BJ (cell line): ENCODE data around the gene PABPC3. TPM values are rescaled to one million over a fixed set of nuclear protein-coding genes. Genes with fewer than 3 reads are reported as not detected.

Source experiments
- CTCF ChIA-PET: fragments of 350-600 bp; formaldehyde crosslinking; extraction: SDS; loops from one replicate; lab custom pipeline; 2021; ENCODE audit warnings: antibody characterized with exemption, inconsistent platforms; lab: Yijun Ruan, JAX
- POLR2A ChIA-PET: fragments of 300-600 bp; sonication (Branson Sonifier 250); formaldehyde crosslinking; extraction: SDS; loops from one replicate; lab custom pipeline; 2021; ENCODE audit warnings: antibody characterized with exemption; lab: Charles Lee
- DNase-seq: peaks from one replicate; pipeline ENCODE4 v3.0.0-alpha.2; 2011; ENCODE audit warnings: low read depth
- H3K27me3 ChIP-seq: 2 replicates; pipeline ENCODE4 v1.6.0; 2011; ENCODE audit warnings: low read length; ENCODE audit not compliant: control insufficient read depth, insufficient read depth
- H3K36me3 ChIP-seq: 2 replicates; pipeline ENCODE4 v1.5.1; 2011; ENCODE audit warnings: low read length; ENCODE audit not compliant: control insufficient read depth, insufficient read depth
- H3K4me3 ChIP-seq: 2 replicates; pipeline ENCODE4 v1.5.1; 2011; ENCODE audit warnings: low read depth, mild to moderate bottlenecking, control low read depth, low read length
- CTCF ChIP-seq: IDR thresholded peaks from 2 replicates; pipeline ENCODE4 v1.5.1; 2011; ENCODE audit warnings: low read depth, mild to moderate bottlenecking, control low read depth, inconsistent platforms, low read length, moderate library complexity; ENCODE audit not compliant: insufficient read depth
- polyA minus RNA-seq: library from RNA; depleted of rRNA, polyadenylated mRNA; stranded (reverse); fragments of >200 nt; gene quantifications from 2 replicates; pipeline ENCODE4 v1.2.3, GENCODE V29; 2011; rRNA and poly(A)+ RNA removed
- polyA plus RNA-seq: library from polyadenylated mRNA; depleted of rRNA; stranded (reverse); fragments of >200 nt; gene quantifications from 2 replicates; pipeline ENCODE4 v1.2.3, GENCODE V29; 2011; rRNA removed

The PABPC3 gene
- polyA plus RNA-seq: 0.16 TPM in 1 of 2 replicates, not detected in the other
- polyA minus RNA-seq: 0.10 TPM in 1 of 2 replicates, not detected in the other

GRCh38 chr13:25095851-25096453, at the start of gene PABPC3:
Gene PABPC3 (plus strand): TSS chr13:25096136. CDS start chr13:25096199, 63 bp downstream.
- Histone ChIP-seq H3K36me3 (no peaks in the 10 kb centered on the region), H3K27me3 (no peaks in the 10 kb centered on the region; the same call in 1 of the 2 replicates), H3K4me3 (peak within 1 kb of the TSS; percentile 31)
- CTCF ChIA-PET: interaction anchor here (1.3 to 2.9 kb wide), 2 partner anchors 12 to 18 kb away, joined by 3 to 10 read pairs; no protein-coding TSS in a partner anchor
- POLR2A ChIA-PET: no interaction called here
- no peak for DNase-seq
- no peak for TF ChIP-seq CTCF

- peaks cover 12% of the 10 kb centered on the region for H3K27me3 ChIP-seq
- H3K36me3 ChIP-seq: no peaks in the 10 kb centered on the region
- no peak for DNase-seq
- ChIA-PET CTCF (interaction anchor here (1.0 kb wide), 1 partner anchor 42 kb away, joined by 3 read pairs; no protein-coding TSS in a partner anchor), POLR2A (no interaction called here)
- no peak for TF ChIP-seq CTCF
- no peak overlapping the region; the same call in 1 of the 2 replicates for H3K4me3 ChIP-seq
These were observed 49.5 kb upstream of the PABPC3 start for GRCh38 chr13:25046274-25046984.

GRCh38 chr13:25046985-25047511, 48.9 kb upstream of the PABPC3 start:
- no peaks in the 10 kb centered on the region for H3K36me3 ChIP-seq
- ChIA-PET CTCF (interaction anchor here (1.0 kb wide), 1 partner anchor 42 kb away, joined by 3 read pairs; no protein-coding TSS in a partner anchor), POLR2A (no interaction called here)
- H3K27me3 ChIP-seq: peaks cover 10% of the 10 kb centered on the region
- DNase-seq: no peak
- H3K4me3 ChIP-seq: peak overlapping the region; percentile 22
- no peak for TF ChIP-seq CTCF

- CTCF ChIA-PET: no interaction called here
- peaks cover 5% of the 10 kb centered on the region for H3K27me3 ChIP-seq
- H3K36me3 ChIP-seq: no peaks in the 10 kb centered on the region
- no peak overlapping the region for H3K4me3 ChIP-seq
- no peak for TF ChIP-seq CTCF
- no peak for DNase-seq
- POLR2A ChIA-PET: no interaction called here
These were observed 44.9 kb upstream of the PABPC3 start for GRCh38 chr13:25051065-25051464.

- H3K36me3 ChIP-seq: no peaks in the 10 kb centered on the region
- ChIA-PET CTCF (no interaction called here), POLR2A (no interaction called here)
- no peaks in the 10 kb centered on the region for H3K27me3 ChIP-seq
- no peak for DNase-seq
- H3K4me3 ChIP-seq: no peak overlapping the region
- TF ChIP-seq CTCF: no peak
These were observed 36.8 kb upstream of the PABPC3 start for GRCh38 chr13:25059166-25059565.
